Tibial nerve (tissue), 4 donors: ENCODE data around the gene TNFRSF13B.

Experiments used
- EP300 ChIP-seq, 2 donors: sonication (generic); formaldehyde crosslinking; IDR thresholded peaks; one replicate each; pipeline ENCODE4 v1.6.1; 2017; ENCODE audit warnings: antibody characterized with exemption in 2 of 2, mild to moderate bottlenecking in 1 of 2
- POLR2A ChIP-seq, 2 donors: fragments of 450-650 bp; IDR thresholded peaks; one replicate each; pipeline ENCODE4 v1.6.1; 2017; ENCODE audit warnings: antibody characterized with exemption in 2 of 2, mild to moderate bottlenecking in 2 of 2, moderate library complexity in 2 of 2
- TF ChIP-seq, protein P1 (sequence below), 5 experiments: fragments of 200-600 bp in 3 of 5; fragments of 450-650 bp in 2 of 5; sonication (generic) in 3 of 5; IDR thresholded peaks; one replicate each; pipeline ENCODE4 v1.5.1; 2016 to 2019; ENCODE audit warnings: antibody characterized with exemption in 5 of 5, mild to moderate bottlenecking in 3 of 5, moderate library complexity in 2 of 5

DNA sequence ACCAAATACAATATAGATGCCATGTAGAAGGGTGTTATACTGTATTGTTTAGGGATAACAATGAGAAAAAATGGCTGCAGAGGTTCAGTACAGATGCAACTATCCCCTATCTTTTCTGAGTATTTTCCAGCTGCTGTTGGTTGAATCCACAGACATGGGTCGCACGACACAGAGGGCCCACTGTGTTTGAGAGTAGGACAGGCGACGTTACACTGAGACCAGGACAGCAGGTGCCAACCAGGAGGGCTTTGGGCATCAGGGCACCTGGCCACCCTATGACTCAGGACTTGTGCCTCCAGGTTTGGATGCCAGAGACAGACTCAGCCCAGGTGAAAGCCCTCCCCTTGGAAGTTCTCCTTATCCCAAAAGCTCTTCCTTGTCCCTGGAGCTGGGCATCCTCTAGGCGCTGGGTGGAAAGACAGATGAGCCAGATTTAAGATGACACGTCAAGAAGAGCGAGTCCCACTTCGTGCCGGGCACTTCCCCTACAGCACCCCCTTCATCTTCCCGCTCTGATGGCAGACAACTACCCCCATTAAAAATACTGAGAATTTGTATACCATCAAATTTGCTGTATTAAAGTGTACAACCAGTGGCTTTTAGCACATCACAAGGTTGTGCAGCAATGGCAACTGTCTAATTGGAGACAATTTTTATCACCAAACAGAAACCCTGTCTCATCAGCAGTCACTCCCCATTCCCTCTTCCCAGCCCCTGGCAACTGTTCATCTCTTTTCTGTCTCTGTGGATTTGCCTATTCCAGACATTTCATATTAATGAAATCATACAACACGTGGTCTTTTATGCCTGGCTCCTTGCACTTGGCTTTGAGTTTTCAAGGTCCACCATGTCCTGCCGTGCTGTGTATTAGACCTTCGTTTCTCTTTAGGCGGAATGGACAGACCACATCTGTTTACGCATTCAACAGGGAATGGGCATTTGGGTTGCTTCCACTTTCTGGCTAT, 30.6 kb downstream of the TNFRSF13B start:
- TF ChIP-seq, protein P1, sequence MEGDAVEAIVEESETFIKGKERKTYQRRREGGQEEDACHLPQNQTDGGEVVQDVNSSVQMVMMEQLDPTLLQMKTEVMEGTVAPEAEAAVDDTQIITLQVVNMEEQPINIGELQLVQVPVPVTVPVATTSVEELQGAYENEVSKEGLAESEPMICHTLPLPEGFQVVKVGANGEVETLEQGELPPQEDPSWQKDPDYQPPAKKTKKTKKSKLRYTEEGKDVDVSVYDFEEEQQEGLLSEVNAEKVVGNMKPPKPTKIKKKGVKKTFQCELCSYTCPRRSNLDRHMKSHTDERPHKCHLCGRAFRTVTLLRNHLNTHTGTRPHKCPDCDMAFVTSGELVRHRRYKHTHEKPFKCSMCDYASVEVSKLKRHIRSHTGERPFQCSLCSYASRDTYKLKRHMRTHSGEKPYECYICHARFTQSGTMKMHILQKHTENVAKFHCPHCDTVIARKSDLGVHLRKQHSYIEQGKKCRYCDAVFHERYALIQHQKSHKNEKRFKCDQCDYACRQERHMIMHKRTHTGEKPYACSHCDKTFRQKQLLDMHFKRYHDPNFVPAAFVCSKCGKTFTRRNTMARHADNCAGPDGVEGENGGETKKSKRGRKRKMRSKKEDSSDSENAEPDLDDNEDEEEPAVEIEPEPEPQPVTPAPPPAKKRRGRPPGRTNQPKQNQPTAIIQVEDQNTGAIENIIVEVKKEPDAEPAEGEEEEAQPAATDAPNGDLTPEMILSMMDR (IDR thresholded peaks at IDR 0.05), result no peak
- TF ChIP-seq EP300 (IDR thresholded peaks at IDR 0.05), result no peak
- TF ChIP-seq POLR2A (IDR thresholded peaks at IDR 0.05), result no peak
